Gastrocnemius medialis (tissue), 4 donors: Measurements from ENCODE around the gene ATP5PD.

Source experiments
- CTCF ChIP-seq, 5 experiments: fragments of 450-650 bp in 3 of 5; fragments of 200-600 bp in 2 of 5; sonication (generic) in 2 of 5; IDR thresholded peaks in 4 of 5; conservative IDR thresholded peaks in 1 of 5; 1 replicate in 4 of 5; 2 replicates in 1 of 5; pipeline ENCODE4 v1.5.1; 2016 to 2019; ENCODE audit warnings: antibody characterized with exemption in 5 of 5, mild to moderate bottlenecking in 3 of 5, moderate library complexity in 3 of 5
- POLR2A ChIP-seq, 2 donors: fragments of 450-650 bp; IDR thresholded peaks; one replicate each; pipeline ENCODE4 v1.6.1; 2017; ENCODE audit warnings: antibody characterized with exemption in 2 of 2, mild to moderate bottlenecking in 2 of 2, moderate library complexity in 2 of 2

GRCh38 chr17:74992223-74992622 lies 54.5 kb downstream of the ATP5PD start:
- TF ChIP-seq CTCF (IDR thresholded peaks at IDR 0.05 in 4 of 5, conservative IDR thresholded peaks at IDR 0.05 in 1 of 5) (no peak), POLR2A (IDR thresholded peaks at IDR 0.05) (no peak)
